ENCODE results near the gene IL34.

DNA sequence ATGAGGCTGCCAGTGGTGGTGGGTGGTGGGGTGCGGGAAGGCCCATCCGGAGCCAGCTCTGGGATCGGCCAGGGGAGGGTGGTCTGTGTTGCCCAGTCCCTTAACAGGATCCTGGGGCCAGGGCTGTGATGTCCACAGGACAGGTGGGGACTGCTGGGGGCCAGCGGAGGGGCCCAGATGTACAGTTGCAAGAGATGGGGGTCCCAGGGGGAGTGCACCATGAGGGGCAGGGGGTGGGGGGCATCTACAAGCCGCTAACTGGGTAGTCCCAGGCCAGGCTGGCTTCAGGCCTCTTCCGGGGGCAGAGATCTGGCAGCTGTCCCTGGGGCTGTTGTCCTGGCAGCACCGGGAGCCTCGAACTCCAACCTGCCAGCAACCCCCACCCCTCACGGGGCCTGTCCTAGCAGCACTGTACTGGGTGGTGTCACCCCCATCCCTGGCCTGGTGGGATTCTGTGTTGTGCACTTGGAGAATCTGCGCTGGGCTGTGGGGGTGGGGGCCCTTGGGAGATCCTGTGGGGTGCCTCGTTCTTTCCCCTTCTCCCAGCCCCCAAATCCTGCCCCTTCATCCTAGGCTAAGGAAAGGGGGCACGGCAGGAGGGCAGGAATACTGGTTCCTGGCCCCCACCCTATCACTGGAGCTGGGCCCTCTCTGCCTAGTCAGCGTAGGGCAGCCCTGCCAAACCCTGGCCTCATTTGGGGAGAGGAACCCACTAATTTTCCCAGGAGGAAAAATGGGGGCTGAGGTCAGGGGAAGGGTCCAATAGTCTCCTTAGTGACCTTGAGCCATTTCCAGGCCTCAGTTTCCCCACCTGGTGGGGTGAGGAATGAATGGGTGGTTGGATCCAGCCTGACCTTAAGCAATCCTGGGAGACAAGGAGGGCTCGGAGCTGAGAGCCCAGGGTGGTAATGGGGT is 38.0 kb downstream of the IL34 start:
- no peak for TF ChIP-seq TAF1 (IDR thresholded peaks at IDR 0.05; ENCODE audit: borderline replicate concordance, low read depth, low read length)
- no peak for TF ChIP-seq POLR2A (IDR thresholded peaks at IDR 0.05; ENCODE audit: low read depth, low read length)
